Mucosa of descending colon (tissue), 3 donors: Measurements from ENCODE around the gene ZNF407. TPM values are rescaled to one million over a fixed set of nuclear protein-coding genes. Genes with fewer than 3 reads are reported as not detected.

ENCODE experiments used
- ATAC-seq: fragments of 200-7000 bp; cut with Tn5 transposase; one replicate; pipeline ENCODE4 v1.9.1; 2020; ENCODE audit warnings: mild to moderate bottlenecking, moderate library complexity
- DNase-seq, 3 donors: peaks; one replicate each; pipeline ENCODE4 v3.0.0-alpha.2; 2020
- H3K36me3 ChIP-seq: fragments of 200-600 bp; one replicate; pipeline ENCODE4 v1.8.0; 2021; ENCODE audit warnings: low read depth, mild to moderate bottlenecking
- H3K4me1 ChIP-seq: fragments of 200-600 bp; one replicate; pipeline ENCODE4 v1.8.0; 2021; ENCODE audit warnings: low read depth, mild to moderate bottlenecking
- H3K4me3 ChIP-seq: fragments of 200-600 bp; one replicate; pipeline ENCODE4 v1.8.0; 2021; ENCODE audit warnings: mild to moderate bottlenecking
- H3K9me3 ChIP-seq: fragments of 200-600 bp; one replicate; pipeline ENCODE4 v1.8.0; 2021; ENCODE audit warnings: mild to moderate bottlenecking
- intact Hi-C, 2 donors: fragments of 100-400 bp; cut with DNase I in 1 of 2; cut with micrococcal nuclease in 1 of 2; formaldehyde crosslinking; loops; one replicate each; pipeline versions ENCODE4 v1.11.0 to v1.11.1; 2022; cut with DNase I, micrococcal nuclease
- total RNA-seq, 3 donors: library from RNA; stranded (reverse); fragmentation: NEBNext Ultra II Directional in 2 of 3; extraction: Animal tissue kit (Norgen Biotek cat#: 25700) in 2 of 3; gene quantifications; one replicate each; pipeline versions ENCODE4 v1.2.1 to v1.2.4, GENCODE V29; 2021 to 2023
- TF ChIP-seq, protein P1 (sequence below): fragments of 200-600 bp; IDR thresholded peaks from one replicate; pipeline ENCODE4 v1.8.0; 2022; ENCODE audit warnings: antibody characterized with exemption, mild to moderate bottlenecking
- donor health status: DM: no; HTN: no; CAD: no; lungs with moderate emphysema.
- donor health status: DM: no; HTN: no; CAD: no.
- donor health status: DM: no; HTN: yes; CAD: no.

The ZNF407 gene
- total RNA-seq, 3 donors from 2014 or later = 13.0 to 25.1 (median 18.8) TPM

DNA sequence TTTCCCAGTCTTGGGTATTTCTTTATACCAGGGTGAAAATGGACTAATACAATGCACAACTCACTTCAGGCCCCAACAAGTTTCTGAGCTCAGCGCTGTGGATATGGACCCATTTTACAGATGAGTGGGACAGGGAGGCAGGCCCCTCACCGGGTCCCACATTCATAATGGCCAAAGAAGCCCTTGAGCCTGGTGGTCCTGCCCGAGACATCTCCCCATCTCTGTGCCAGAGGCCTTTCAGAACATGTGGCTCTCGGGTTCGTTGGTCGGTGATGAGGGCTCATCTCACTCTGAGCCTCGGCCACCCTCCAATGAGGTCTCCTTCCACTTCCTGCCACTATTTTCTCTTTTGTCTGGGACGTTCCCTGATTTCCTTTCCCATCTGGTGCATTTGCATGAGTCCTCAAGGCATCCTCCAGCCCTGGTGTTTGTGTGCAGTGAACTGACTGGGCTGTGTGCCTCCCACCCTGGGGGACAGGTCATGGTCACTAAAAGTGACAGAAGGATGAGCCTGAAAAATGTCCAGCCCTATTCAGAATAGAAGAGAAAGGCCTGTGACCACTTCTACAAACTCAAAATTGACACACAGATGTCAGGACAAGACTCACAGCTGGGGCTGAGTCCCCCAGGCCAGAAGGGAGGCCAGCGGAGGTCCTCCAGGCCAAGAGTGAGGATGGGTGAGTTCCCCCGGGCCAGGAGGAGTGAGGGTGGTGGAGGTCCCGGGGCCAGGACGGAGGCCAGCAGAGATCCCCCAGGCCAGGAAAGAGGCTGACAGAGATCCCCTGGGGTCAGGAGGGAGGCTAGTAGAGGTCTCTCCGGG lies 476.7 kb downstream of the ZNF407 start:
- no peak overlapping the region for H3K4me3 ChIP-seq
- no peaks in the 10 kb centered on the region for H3K4me1 ChIP-seq
- ATAC-seq (no peak), DNase-seq (no peak)
- H3K9me3 ChIP-seq = peaks cover 5% of the 10 kb centered on the region
- intact Hi-C loops = no loop called here
- TF ChIP-seq, protein P1, sequence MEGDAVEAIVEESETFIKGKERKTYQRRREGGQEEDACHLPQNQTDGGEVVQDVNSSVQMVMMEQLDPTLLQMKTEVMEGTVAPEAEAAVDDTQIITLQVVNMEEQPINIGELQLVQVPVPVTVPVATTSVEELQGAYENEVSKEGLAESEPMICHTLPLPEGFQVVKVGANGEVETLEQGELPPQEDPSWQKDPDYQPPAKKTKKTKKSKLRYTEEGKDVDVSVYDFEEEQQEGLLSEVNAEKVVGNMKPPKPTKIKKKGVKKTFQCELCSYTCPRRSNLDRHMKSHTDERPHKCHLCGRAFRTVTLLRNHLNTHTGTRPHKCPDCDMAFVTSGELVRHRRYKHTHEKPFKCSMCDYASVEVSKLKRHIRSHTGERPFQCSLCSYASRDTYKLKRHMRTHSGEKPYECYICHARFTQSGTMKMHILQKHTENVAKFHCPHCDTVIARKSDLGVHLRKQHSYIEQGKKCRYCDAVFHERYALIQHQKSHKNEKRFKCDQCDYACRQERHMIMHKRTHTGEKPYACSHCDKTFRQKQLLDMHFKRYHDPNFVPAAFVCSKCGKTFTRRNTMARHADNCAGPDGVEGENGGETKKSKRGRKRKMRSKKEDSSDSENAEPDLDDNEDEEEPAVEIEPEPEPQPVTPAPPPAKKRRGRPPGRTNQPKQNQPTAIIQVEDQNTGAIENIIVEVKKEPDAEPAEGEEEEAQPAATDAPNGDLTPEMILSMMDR = no peak
- no peaks in the 10 kb centered on the region for H3K36me3 ChIP-seq

DNA sequence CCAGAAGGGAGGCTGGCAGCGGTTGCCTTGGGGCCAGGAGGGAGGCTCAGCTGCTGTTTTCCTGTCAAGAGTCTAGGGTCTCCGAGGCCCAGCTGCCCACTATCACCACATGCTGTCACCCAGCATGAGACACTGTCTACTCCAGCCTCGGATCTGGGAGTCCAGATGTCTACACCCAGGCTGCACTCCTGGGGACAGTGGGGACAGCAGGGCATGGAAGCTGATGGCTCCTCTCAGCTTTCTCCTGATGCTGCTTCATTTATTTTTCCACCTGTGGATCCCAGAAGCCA lies 477.3 kb downstream of the ZNF407 start:
- Histone ChIP-seq H3K36me3 (no peaks in the 10 kb centered on the region), H3K4me1 (no peaks in the 10 kb centered on the region), H3K9me3 (peaks cover 5% of the 10 kb centered on the region), H3K4me3 (no peak overlapping the region)
- ATAC-seq = no peak
- DNase-seq = no peak
- TF ChIP-seq, protein P1 = no peak
- intact Hi-C loops = no loop called here

DNA sequence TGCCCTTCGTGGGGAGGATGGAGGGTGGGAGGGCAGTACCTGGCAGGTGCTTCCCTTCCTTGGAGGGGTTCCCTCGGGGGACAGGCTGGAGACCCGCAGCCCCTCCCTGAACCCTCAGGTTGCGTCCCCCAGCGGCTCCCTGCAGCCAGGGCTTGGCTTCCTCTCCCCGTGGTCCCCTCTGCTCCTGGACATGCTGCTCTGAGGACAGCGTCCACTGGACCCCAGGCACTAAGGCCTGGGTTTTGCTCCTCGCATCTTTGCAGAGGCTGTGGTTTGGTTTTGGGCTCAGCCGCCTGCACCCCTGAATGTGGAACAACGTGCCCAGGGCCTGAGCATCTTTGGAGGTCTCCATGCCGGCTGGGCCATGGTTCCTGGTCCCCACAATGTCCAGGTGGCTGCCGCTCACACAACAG lies 477.8 kb downstream of the ZNF407 start:
- ATAC-seq = no peak
- no peak for DNase-seq
- intact Hi-C loops = no loop called here

DNA sequence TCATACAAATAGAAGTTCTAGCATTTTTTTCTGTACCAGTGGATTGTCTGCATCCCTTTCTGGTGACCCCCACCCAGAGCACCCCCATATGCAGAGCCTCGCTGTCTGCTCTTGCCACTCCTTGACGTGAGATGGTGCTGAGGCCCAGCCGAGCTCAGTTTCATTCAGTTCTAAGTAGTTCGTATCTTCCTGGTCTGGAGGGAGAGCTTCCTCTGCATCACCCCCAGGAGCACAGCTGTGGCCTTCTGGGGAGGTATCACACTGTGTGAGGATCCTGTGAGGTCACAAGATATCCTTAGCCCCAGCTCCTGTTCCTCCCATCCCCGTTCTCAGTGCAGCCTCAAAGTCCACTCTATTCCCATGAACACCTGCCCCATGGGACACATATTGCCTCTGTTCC lies 478.6 kb downstream of the ZNF407 start:
- Histone ChIP-seq H3K4me3 (no peak overlapping the region), H3K9me3 (peaks cover 5% of the 10 kb centered on the region), H3K4me1 (no peaks in the 10 kb centered on the region), H3K36me3 (no peaks in the 10 kb centered on the region)
- no peak for ATAC-seq
- intact Hi-C loops = no loop called here
- DNase-seq = no peak
- TF ChIP-seq, protein P1 = no peak

More for the DNA sequence above, 477.8 kb downstream of the ZNF407 start:
- Histone ChIP-seq H3K9me3 (peaks cover 5% of the 10 kb centered on the region), H3K4me1 (no peaks in the 10 kb centered on the region), H3K4me3 (no peak overlapping the region), H3K36me3 (no peaks in the 10 kb centered on the region)
- TF ChIP-seq, protein P1 = no peak

DNA sequence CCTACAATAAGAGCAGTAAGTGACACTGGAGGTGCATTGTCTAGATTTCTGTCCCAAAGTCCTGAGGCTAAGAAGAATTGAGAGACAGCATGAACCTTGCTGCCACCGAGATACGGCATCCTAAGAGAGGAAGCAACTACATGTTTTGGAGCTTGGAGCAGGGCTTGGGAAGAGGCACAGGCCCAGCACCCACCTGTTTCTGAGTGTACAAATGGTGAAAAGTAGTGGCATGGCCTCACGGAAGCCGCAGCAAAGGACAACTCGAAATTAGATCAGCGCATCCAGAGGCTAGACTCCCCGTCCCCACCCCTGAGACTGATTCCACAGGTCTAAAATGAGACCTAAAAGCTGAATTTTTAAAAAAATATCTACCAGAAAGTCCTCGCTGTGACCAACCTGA lies 483.8 kb downstream of the ZNF407 start:
- no peak overlapping the region for H3K4me3 ChIP-seq
- no peaks in the 10 kb centered on the region for H3K36me3 ChIP-seq
- peaks cover 5% of the 10 kb centered on the region for H3K9me3 ChIP-seq
- intact Hi-C loops = no loop called here
- DNase-seq (no peak), ATAC-seq (no peak)
- H3K4me1 ChIP-seq = no peaks in the 10 kb centered on the region
- TF ChIP-seq, protein P1 = no peak
